DOHH2 (cell line): ENCODE results near the gene RAD51B.

Experiments
- H3F3A ChIP-seq: fragments of 200-600 bp; sonication (generic), shearing (Covaris generic); 2 replicates; pipeline ENCODE4 v1.6.0; 2016; ENCODE audit warnings: antibody characterized with exemption, mild to moderate bottlenecking; ENCODE audit not compliant: control insufficient read depth, insufficient read depth
- H3K27ac ChIP-seq: fragments of 200-600 bp; sonication (generic); 2 replicates; pipeline ENCODE4 v1.5.1; 2014; ENCODE audit warnings: low read depth, mild to moderate bottlenecking, low read length, moderate library complexity
- H3K27me3 ChIP-seq: fragments of 200-600 bp; sonication (generic); 2 replicates; pipeline ENCODE4 v1.6.1; 2014; ENCODE audit warnings: mild to moderate bottlenecking, low read length, mixed read lengths; ENCODE audit not compliant: control insufficient read depth
- H3K36me3 ChIP-seq: fragments of 200-600 bp; sonication (generic); 2 replicates; pipeline ENCODE4 v1.6.1; 2014; ENCODE audit warnings: mild to moderate bottlenecking, low read length, moderate library complexity, mixed read lengths; ENCODE audit not compliant: control insufficient read depth
- H3K4me1 ChIP-seq: fragments of 200-600 bp; sonication (generic); 2 replicates; pipeline ENCODE4 v1.6.1; 2014; ENCODE audit warnings: mild to moderate bottlenecking, low read length, mixed read lengths; ENCODE audit not compliant: control insufficient read depth
- H3K4me2 ChIP-seq: fragments of 200-600 bp; sonication (generic); 2 replicates; pipeline ENCODE4 v1.6.0; 2014; ENCODE audit warnings: mild to moderate bottlenecking, low read length, moderate library complexity
- H3K4me3 ChIP-seq: fragments of 200-600 bp; sonication (generic); 2 replicates; pipeline ENCODE4 v1.5.1; 2014; ENCODE audit warnings: mild to moderate bottlenecking, low read length, mixed read lengths
- H3K79me2 ChIP-seq: fragments of 200-600 bp; sonication (generic); 2 replicates; pipeline ENCODE4 v1.6.1; 2014; ENCODE audit warnings: mild to moderate bottlenecking, low read length, mixed read lengths; ENCODE audit not compliant: control insufficient read depth
- H3K9me2 ChIP-seq: fragments of 200-600 bp; sonication (generic); replicated peaks from 2 replicates; pipeline ENCODE4 v1.6.1; 2014; ENCODE audit warnings: mild to moderate bottlenecking, low read length, mixed read lengths; ENCODE audit not compliant: control insufficient read depth
- H3K9me3 ChIP-seq: fragments of 200-600 bp; sonication (generic); 2 replicates; pipeline ENCODE4 v1.6.1; 2014; ENCODE audit warnings: antibody characterized with exemption, low read length, mixed read lengths; ENCODE audit not compliant: control insufficient read depth, insufficient read depth
- H4K20me1 ChIP-seq: fragments of 200-600 bp; sonication (generic); 2 replicates; pipeline ENCODE4 v1.6.0; 2014; ENCODE audit warnings: low read depth, mild to moderate bottlenecking, antibody characterized with exemption, low read length, moderate library complexity; ENCODE audit not compliant: control insufficient read depth, insufficient read depth
- CTCF ChIP-seq: fragments of 200-600 bp; sonication (generic); IDR thresholded peaks from one replicate; pipeline ENCODE4 v1.5.1; 2014; ENCODE audit warnings: antibody characterized with exemption, mild to moderate bottlenecking, low read depth, low read length; ENCODE audit not compliant: poor library complexity, severe bottlenecking
- EZH2phosphoT487 ChIP-seq: fragments of 200-600 bp; sonication (generic); IDR thresholded peaks from 2 replicates; pipeline ENCODE4 v1.6.1; 2017; ENCODE audit warnings: borderline replicate concordance, mild to moderate bottlenecking, antibody characterized with exemption, low read length, moderate library complexity, mixed read lengths

Gene RAD51B

DNA sequence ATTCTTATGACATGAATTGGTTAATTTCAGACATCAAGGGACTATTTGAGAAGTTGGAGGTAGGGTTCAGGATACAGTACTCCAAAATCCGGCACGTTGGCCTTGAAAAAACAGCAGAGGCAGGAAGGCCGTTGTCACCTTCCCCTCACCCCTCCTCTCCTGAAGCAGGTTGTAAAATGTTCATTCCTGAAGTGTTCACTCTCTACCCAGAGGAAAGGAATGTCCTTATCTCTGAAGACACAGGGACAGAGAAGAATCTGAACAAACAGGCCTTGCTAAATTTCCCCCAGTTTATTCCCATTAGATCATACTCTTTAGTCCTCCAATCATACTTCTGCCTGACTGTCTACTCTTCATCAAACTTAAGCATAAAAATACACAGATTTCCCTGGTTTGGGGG, 659.7 kb downstream of the RAD51B start:
- H4K20me1 ChIP-seq = no peaks in the 10 kb centered on the region
- H3K27ac ChIP-seq = no peak overlapping the region
- H3K36me3 ChIP-seq = no peaks in the 10 kb centered on the region
- H3K4me3 ChIP-seq = no peak overlapping the region
- H3K4me1 ChIP-seq = peaks cover 20% of the 10 kb centered on the region
- H3K27me3 ChIP-seq = no peaks in the 10 kb centered on the region
- H3K9me2 ChIP-seq = no peaks in the 10 kb centered on the region
- no peaks in the 10 kb centered on the region for H3K9me3 ChIP-seq
- TF ChIP-seq EZH2phosphoT487 = no peak
- TF ChIP-seq CTCF = no peak
- H3K4me2 ChIP-seq = no peak overlapping the region
- H3F3A ChIP-seq = no peaks in the 10 kb centered on the region
- no peaks in the 10 kb centered on the region for H3K79me2 ChIP-seq

DNA sequence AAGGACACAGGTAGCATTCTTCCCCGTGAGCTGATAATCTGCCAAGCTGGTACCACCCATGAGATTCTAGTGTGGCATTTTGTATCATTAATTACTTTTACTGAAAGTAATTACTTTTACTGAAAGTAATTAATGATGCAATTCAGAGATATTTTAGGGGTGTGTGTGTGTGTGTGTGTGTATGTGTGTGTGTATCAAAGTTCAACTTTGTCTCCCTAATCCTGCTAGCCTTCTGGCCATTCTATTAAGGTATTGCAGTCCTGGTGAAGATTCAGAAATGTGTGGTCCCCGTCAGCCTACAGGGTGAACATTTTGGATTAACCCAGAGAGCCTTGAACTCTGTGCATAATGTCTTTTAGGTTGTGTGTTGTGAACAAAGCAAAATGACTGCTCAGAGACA, 662.4 kb downstream of the RAD51B start:
- no peaks in the 10 kb centered on the region for H3K36me3 ChIP-seq
- H3K79me2 ChIP-seq = no peaks in the 10 kb centered on the region
- H3K27ac ChIP-seq = no peak overlapping the region
- no peak overlapping the region for H3K4me2 ChIP-seq
- no peaks in the 10 kb centered on the region for H3F3A ChIP-seq
- H3K9me2 ChIP-seq = no peaks in the 10 kb centered on the region
- H3K4me1 ChIP-seq = peaks cover under 1% of the 10 kb centered on the region
- no peak overlapping the region for H3K4me3 ChIP-seq
- H3K9me3 ChIP-seq = no peaks in the 10 kb centered on the region
- no peak for TF ChIP-seq EZH2phosphoT487
- TF ChIP-seq CTCF = no peak
- H4K20me1 ChIP-seq = no peaks in the 10 kb centered on the region
- H3K27me3 ChIP-seq = no peaks in the 10 kb centered on the region

- no peak overlapping the region for H3K27ac ChIP-seq
- H3K9me2 ChIP-seq = no peaks in the 10 kb centered on the region
These were observed 663.3 kb downstream of the RAD51B start for GRCh38 chr14:68482772-68483395.

More at GRCh38 chr14:68482772-68483395, 663.3 kb downstream of the RAD51B start:
- Histone ChIP-seq H3K27me3 (no peaks in the 10 kb centered on the region), H3K4me1 (no peaks in the 10 kb centered on the region), H3K4me2 (no peak overlapping the region), H3K36me3 (no peaks in the 10 kb centered on the region), H4K20me1 (no peaks in the 10 kb centered on the region), H3K4me3 (no peak overlapping the region), H3K79me2 (no peaks in the 10 kb centered on the region), H3K9me3 (no peaks in the 10 kb centered on the region), H3F3A (no peaks in the 10 kb centered on the region)
- TF ChIP-seq CTCF (no peak), EZH2phosphoT487 (no peak)
